NCI-H748 (cell line): ENCODE results near the gene RCAN2.

Source experiments
- DNase-seq: peaks from one replicate; lab custom pipeline; 2025; ENCODE audit not compliant: unreplicated experiment; lab: John Stamatoyannopoulos, UW

The RCAN2 gene

DNA sequence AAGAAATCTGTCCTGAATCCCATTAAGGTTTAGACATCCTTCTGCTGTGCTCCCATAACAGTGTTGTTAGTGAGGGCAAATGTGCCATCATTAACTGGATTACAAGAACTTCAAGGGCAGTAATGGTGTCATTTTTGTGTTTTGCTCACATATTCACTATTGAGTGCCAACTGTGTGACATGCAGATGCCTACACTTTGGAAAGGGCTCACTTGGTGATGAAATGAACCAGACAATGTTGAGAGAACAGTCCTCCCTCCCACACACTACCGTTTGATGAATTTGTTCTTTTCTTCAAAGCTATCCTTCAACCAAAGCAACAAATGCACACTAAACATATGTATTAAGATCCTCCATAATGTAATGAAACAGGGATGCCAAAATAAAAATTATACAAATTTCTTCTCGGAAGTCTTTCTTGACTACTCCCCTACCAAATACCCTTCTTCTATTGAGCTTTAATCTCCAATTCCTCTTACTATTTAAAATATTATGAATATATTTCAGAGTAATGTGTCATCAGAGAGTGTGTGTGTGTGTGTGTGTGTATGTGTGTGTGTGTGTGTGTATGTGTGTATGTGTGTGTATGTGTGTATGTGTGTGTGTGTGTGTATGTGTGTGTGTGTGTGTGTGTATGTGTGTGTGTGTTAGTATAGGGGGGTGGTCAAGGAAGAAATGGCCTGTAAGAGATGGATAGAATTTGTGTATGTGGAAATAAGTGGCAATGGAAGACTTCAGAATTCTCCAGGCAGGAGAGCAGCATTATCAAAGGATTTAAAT is 228.1 kb downstream of the RCAN2 start:
- DNase-seq = no peak

- DNase-seq = no peak
These were observed 233.0 kb downstream of the RCAN2 start for GRCh38 chr6:46258249-46258648.

DNA sequence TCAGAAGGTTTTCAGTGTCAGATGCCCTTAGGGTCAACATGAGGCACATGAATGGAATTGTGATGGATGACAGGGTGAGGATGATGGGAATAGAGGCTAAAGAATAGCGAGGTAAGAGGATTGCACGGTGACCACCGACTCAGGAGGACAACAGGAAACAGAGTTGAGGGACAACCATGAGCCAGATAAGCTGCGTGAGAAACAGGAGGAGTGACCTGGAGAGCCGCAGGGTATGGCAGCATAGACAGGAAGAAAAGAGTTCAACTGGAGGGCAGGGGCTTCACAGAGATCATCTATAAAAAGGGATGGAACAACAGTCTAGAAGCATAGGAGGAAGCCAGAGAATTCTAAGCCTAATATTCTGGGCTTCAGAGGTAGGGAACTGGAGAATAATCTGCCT is 235.7 kb downstream of the RCAN2 start:
- DNase-seq = no peak

GRCh38 chr6:46254946-46255345 is 236.3 kb downstream of the RCAN2 start:
- no peak for DNase-seq

GRCh38 chr6:46254331-46254730 is 236.9 kb downstream of the RCAN2 start:
- DNase-seq = no peak

- no peak for DNase-seq
These were observed 239.5 kb downstream of the RCAN2 start for GRCh38 chr6:46251583-46252339.

GRCh38 chr6:46248143-46248542 is 243.1 kb downstream of the RCAN2 start:
- DNase-seq = no peak

- no peak for DNase-seq
These were observed 244.5 kb downstream of the RCAN2 start for GRCh38 chr6:46246727-46247126.

DNA sequence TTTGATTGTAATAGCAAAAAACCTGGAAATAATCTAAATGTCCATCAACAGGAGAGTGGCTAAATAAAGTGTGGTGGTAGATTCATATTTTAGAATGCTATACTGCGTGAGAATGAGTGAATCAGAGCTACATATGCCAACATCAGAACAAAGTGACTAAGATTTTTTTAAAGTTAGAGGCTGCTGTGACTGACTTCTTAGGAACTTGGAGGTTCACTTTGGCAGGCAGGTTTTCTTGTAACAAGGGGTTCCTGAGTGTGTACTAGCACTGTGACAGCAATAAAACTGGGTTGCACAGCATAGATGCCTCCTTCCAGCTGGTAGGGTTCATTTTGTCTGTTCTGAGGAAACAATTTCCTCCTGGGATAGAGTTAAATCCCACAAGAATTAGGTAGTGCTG is 245.2 kb downstream of the RCAN2 start:
- no peak for DNase-seq

- DNase-seq = no peak
These were observed 246.6 kb downstream of the RCAN2 start for GRCh38 chr6:46244670-46245069.

DNA sequence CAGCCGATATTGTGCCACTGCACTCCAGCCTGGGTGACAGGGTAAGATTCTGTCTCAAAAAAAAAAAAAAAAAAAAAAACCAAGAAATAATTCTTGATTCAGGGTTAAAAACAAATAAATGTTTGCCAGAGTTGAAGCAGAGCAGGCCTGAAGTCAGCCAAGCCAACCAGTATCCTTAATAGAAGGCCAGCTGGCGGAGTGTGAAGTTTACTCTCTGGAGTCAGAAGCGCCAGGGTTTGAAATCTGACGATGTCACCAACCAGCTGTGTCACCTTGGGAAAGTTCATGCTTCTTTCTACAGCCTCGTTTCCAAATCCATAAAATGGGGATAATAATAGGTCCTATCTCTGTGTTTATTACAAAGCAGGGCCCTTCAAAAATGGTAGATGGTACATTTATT is 247.5 kb downstream of the RCAN2 start:
- DNase-seq = no peak

DNA sequence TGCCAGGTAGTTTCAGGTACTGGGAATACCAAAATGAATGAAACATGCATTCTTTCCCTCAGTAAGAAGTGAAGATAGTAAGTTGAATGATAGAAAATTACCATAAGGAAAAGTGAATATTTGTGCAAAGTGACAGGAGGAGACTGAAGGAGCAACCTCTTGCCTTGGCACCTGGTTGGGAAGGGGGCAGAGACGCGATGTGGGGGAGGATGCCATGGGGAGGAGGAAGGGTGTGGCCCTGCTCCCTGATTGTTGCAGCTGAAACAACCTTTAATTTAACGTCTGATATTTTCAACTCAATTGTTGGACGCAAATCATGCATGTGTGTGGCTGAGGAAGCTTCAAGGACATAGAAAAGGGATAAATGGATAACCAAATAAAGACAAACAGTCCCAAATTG is 248.3 kb downstream of the RCAN2 start:
- DNase-seq = no peak

DNA sequence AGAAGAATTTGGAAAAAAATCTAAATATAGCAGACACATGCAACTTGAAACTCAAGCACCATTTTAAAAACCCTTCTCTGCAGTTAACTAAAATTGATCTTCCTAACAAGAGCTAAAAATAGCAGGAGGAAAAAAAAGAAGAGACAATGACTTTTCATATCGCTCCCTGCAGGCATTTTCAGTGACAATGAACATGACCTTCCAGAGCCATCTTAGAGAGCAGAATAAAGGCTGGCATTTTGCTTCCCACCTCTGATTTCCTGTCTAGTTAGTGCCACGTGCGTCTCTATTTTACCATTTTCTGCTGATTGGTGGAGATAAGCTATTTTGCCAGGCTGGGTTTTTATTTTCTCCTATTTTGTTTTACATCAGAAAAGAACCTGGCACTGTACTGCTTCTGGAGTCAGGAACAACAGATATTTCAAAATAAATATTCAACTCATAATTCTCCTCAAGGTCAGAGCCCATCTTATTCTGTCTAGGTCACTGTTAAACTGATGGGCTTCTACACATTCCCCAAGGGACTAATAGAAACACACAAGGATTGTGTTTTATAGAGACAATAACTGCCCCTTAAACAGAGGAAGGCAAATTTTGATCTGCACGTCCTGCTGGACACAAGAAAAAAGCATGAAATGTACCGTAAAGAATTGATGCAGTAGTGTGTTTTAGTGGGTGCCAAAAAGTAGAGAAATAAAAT is 250.2 kb downstream of the RCAN2 start:
- no peak for DNase-seq

- DNase-seq = no peak
These were observed 254.5 kb downstream of the RCAN2 start for GRCh38 chr6:46236752-46237151.

DNA sequence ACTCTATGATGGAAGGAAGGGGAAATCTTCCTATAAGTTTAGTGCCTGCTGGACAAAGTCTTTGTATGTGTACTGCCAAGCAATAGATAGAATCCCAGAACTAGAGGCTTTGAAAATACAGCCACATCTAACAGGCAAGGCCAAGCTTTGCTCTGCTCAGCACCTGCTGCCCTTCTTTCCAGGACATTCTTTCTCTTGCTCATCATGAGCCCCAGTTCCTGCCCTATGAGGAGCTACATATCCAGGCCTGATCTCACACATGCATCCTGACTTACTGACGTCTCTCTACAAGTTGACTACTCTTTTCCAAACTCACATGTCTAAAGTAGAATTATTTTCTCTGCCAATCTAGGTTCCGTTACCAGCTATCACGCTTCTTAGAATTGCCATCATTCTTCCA is 256.0 kb downstream of the RCAN2 start:
- no peak for DNase-seq

DNA sequence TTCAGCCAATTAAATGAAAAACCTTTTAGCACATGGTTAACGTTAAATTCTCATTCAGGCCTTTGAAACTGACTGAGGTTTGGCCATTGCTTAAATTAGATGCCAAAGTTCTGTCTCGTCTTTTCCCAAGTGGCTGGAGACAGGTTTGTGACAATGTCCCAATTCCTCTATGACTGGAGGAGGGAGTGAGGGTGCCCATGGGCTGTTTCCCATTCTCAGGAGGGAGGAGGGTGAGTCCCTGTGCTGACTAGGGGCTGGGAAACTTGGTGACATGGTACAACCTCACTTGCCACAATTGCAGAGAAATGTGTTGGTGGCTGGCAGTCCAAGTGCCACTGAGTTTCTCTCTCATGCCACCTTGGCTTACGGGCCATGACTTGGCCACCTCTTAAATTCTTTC is 256.5 kb downstream of the RCAN2 start:
- no peak for DNase-seq

GRCh38 chr6:46234156-46234556 is 257.1 kb downstream of the RCAN2 start:
- no peak for DNase-seq

DNA sequence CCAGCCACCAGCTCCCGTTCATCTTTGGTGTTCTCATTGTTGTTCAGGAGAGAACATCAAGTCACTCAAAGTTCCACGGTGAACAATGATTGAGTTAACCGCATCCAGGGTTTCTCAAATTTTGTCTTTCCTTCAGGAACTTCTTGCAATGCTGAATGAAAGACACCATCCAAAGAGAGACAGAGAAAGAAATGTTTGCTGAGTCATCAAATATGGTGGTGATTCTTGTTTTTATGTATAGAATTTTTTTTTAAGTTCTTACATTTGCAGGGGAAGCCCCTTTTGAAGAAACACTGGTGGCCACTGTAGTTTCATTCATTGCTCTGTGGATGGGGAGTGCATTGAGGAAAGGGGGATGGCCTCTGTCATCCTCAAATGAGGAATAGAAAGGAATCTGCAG is 258.1 kb downstream of the RCAN2 start:
- DNase-seq = no peak

DNA sequence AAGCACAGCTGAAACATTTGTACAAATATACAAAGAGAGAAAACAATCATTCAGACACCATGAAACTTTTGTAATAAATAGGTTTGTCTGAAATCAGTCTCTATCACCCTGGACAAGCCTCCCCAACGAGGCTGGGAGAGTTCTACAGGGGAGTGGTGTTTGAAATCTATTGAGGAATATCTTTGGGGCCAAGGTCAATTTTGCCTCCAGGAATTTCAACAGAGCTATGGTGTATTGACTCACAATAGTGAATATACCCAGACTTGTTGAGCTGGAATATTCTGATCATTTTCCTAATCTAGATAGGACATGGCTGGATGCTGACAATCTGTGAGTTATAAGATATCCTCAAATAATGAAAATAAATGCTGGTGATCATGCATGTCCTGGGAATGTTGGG is 269.0 kb downstream of the RCAN2 start:
- DNase-seq = no peak

DNA sequence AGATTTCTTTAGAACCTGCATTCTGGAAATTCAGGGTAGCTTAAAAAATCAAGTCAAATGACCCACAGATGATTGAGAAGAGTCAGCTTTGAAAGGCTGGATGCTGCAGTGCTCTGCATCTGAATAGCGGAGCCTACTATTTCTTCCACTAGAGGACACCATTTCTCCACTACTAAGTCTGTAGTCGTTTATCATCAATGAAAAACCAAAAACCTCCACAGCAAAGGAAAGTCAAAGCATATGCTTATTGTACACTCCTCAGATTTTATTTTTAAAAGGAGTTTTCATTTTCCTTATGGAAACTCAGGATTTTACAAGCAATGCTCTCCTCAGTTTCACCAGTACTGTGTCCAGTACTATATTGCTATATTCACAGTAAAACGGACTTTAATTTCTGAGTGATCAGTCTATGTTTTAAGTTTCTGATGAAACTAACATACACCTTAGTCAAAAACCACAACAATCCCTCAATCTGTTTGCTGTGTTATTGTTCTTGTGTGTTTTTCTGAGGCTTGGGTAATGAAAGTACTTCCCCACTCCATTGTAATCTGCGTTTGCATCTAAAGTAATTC is 269.9 kb downstream of the RCAN2 start:
- DNase-seq = peak; percentile 72

GRCh38 chr6:46220352-46221221 is 270.7 kb downstream of the RCAN2 start:
- DNase-seq = no peak
